Medulla oblongata (tissue), 1 donor: ENCODE data around the gene SWAP70.

ENCODE experiments used
- DNase-seq: peaks from one replicate; pipeline ENCODE4 v3.0.0-alpha.2; 2015; ENCODE audit errors: extremely low spot score

The SWAP70 gene

GRCh38 chr11:9651899-9652748 lies 11.8 kb upstream of the SWAP70 start:
- DNase-seq, result peak; percentile 21

GRCh38 chr11:9653871-9654270 lies 10.0 kb upstream of the SWAP70 start:
- no peak for DNase-seq

GRCh38 chr11:9656864-9657263 lies 7.0 kb upstream of the SWAP70 start:
- DNase-seq, result no peak

GRCh38 chr11:9657531-9657930 lies 6.3 kb upstream of the SWAP70 start:
- no peak for DNase-seq

GRCh38 chr11:9660886-9661285 lies 3.0 kb upstream of the SWAP70 start:
- no peak for DNase-seq

GRCh38 chr11:9662273-9662672 lies 1.6 kb upstream of the SWAP70 start:
- peak; percentile 80 for DNase-seq

- DNase-seq, result peak; percentile 42
These were observed 647 bp downstream of the SWAP70 start for GRCh38 chr11:9664276-9665171.

GRCh38 chr11:9665749-9666148 lies 1.9 kb downstream of the SWAP70 start:
- no peak for DNase-seq

- DNase-seq, result no peak
These were observed 6.1 kb downstream of the SWAP70 start for GRCh38 chr11:9669954-9670353.

- no peak for DNase-seq
These were observed 8.5 kb downstream of the SWAP70 start for GRCh38 chr11:9672288-9672916.

- no peak for DNase-seq
These were observed 9.0 kb downstream of the SWAP70 start for GRCh38 chr11:9672918-9673317.

- DNase-seq, result no peak
These were observed 11.8 kb downstream of the SWAP70 start for GRCh38 chr11:9675691-9676090.

- DNase-seq, result no peak
These were observed 14.1 kb downstream of the SWAP70 start for GRCh38 chr11:9677951-9678350.

GRCh38 chr11:9678576-9678975 lies 14.7 kb downstream of the SWAP70 start:
- no peak for DNase-seq

- no peak for DNase-seq
These were observed 16.2 kb downstream of the SWAP70 start for GRCh38 chr11:9680028-9680427.

- no peak for DNase-seq
These were observed 17.9 kb downstream of the SWAP70 start for GRCh38 chr11:9681583-9682372.

GRCh38 chr11:9687711-9688477 lies 24.0 kb downstream of the SWAP70 start:
- DNase-seq, result no peak

- DNase-seq, result peak; percentile 86
These were observed 25.0 kb downstream of the SWAP70 start for GRCh38 chr11:9688716-9689511.

GRCh38 chr11:9689721-9690120 lies 25.8 kb downstream of the SWAP70 start:
- DNase-seq, result no peak

- DNase-seq, result no peak
These were observed 28.0 kb downstream of the SWAP70 start for GRCh38 chr11:9691865-9692264.
